GM12865 (cell line): ENCODE results near the gene DOK6.

Experiments
- DNase-seq: peaks from one replicate; pipeline ENCODE4 v3.0.0; 2010; ENCODE audit warnings: low read depth
- H3K4me3 ChIP-seq: 2 replicates; pipeline ENCODE4 v1.5.1; 2011; ENCODE audit warnings: mild to moderate bottlenecking, low read depth, low read length, control low read depth
- TF ChIP-seq, protein P1 (sequence below): IDR thresholded peaks from 2 replicates; pipeline ENCODE4 v1.5.1; 2011; ENCODE audit warnings: low read length, control low read depth, low read depth, inconsistent platforms; ENCODE audit not compliant: insufficient read depth; ENCODE audit errors: missing control alignments

Gene DOK6

GRCh38 chr18:69528435-69528834 is 127.7 kb downstream of the DOK6 start:
- TF ChIP-seq, protein P1, sequence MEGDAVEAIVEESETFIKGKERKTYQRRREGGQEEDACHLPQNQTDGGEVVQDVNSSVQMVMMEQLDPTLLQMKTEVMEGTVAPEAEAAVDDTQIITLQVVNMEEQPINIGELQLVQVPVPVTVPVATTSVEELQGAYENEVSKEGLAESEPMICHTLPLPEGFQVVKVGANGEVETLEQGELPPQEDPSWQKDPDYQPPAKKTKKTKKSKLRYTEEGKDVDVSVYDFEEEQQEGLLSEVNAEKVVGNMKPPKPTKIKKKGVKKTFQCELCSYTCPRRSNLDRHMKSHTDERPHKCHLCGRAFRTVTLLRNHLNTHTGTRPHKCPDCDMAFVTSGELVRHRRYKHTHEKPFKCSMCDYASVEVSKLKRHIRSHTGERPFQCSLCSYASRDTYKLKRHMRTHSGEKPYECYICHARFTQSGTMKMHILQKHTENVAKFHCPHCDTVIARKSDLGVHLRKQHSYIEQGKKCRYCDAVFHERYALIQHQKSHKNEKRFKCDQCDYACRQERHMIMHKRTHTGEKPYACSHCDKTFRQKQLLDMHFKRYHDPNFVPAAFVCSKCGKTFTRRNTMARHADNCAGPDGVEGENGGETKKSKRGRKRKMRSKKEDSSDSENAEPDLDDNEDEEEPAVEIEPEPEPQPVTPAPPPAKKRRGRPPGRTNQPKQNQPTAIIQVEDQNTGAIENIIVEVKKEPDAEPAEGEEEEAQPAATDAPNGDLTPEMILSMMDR, result no peak
- no peak for DNase-seq
- H3K4me3 ChIP-seq, result no peak overlapping the region

DNA sequence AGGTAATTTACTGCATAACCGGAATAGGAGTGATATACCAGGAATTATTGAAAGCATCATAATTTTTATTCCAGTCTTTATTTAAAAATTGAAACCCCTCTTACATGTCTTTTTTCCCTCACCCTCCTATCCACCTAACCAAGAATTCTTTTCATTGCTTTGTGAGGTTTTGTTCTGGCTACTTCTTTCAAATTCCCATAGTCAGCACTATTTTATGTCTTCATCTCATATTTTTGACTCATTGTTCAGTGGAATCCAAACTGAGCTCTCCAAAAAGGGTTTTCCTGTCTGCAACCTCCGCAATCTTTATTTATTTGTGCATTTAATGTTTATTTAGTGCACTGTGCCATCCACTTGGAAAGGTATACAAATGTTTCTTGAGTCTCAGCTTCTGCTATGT is 128.5 kb downstream of the DOK6 start:
- no peak overlapping the region for H3K4me3 ChIP-seq
- no peak for DNase-seq
- TF ChIP-seq, protein P1, result no peak

- DNase-seq, result no peak
- H3K4me3 ChIP-seq, result no peak overlapping the region
- TF ChIP-seq, protein P1, result no peak
These were observed 131.3 kb downstream of the DOK6 start for GRCh38 chr18:69531973-69532372.

DNA sequence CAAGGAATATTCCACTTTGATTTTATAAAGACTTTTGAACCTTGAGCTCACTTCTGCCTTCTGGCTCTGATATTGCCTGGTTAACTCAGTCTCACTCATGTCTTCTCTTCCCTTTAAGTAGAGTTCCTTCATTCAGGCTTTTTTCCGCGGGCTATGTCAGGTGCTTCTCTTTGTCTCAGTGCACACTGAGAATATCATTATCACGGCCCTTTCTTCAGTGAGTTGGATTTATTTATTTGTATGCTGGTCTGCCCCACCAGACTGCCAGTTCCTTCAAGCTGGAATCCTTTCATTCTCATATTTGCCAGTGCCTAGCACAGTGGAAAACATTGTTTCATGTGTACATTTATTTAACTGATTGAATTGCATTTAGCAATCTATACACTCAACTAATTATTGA is 136.5 kb downstream of the DOK6 start:
- no peak for DNase-seq
- H3K4me3 ChIP-seq, result no peak overlapping the region
- TF ChIP-seq, protein P1, result no peak

DNA sequence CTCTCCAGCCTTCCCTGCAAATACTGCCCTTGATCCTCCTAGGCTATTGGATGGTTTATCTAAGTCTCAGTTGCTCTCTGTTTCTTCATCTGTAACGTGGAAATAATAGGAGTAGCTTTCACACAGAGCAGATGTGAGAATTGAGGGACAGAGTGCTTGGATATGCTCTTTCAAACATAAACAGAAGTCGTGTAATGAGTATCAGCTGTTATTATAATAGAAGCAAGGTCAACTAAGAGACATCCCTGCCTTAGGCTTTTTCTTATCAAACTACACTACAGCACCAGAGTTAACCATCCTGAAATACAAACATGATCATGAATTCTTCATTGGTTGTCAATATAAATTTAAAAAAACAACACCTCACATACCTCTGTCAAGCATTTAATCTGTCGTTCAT is 138.2 kb downstream of the DOK6 start:
- H3K4me3 ChIP-seq, result no peak overlapping the region
- no peak for DNase-seq
- TF ChIP-seq, protein P1, result no peak

- DNase-seq, result no peak
- H3K4me3 ChIP-seq, result no peak overlapping the region
- TF ChIP-seq, protein P1, result no peak
These were observed 138.7 kb downstream of the DOK6 start for GRCh38 chr18:69539404-69539803.

GRCh38 chr18:69556228-69556627 is 155.5 kb downstream of the DOK6 start:
- TF ChIP-seq, protein P1, result no peak

More at GRCh38 chr18:69556228-69556627, 155.5 kb downstream of the DOK6 start:
- DNase-seq, result no peak
- H3K4me3 ChIP-seq, result no peak overlapping the region
